ENCODE measurements around the gene SLC4A5.

DNA sequence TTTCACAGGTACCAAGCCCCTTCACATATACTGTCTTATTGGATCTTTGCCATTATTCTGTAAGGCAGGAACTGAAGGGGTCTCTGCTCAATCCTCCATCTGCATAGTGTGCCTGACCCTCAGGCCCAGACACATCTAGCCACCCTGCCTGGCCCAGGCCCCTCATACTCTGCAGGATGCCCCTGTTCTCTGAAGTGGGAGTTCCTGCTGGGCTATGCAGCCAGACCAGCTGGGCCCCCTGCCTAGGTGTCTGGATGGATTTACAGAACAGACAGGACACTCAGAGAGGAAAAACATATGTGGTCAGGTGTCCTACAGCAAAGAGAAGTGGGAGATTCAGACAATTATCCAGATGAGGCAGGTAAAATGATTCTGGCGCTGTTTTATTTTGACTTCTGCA, 42.0 kb downstream of the SLC4A5 start:
- TF ChIP-seq, protein P1, sequence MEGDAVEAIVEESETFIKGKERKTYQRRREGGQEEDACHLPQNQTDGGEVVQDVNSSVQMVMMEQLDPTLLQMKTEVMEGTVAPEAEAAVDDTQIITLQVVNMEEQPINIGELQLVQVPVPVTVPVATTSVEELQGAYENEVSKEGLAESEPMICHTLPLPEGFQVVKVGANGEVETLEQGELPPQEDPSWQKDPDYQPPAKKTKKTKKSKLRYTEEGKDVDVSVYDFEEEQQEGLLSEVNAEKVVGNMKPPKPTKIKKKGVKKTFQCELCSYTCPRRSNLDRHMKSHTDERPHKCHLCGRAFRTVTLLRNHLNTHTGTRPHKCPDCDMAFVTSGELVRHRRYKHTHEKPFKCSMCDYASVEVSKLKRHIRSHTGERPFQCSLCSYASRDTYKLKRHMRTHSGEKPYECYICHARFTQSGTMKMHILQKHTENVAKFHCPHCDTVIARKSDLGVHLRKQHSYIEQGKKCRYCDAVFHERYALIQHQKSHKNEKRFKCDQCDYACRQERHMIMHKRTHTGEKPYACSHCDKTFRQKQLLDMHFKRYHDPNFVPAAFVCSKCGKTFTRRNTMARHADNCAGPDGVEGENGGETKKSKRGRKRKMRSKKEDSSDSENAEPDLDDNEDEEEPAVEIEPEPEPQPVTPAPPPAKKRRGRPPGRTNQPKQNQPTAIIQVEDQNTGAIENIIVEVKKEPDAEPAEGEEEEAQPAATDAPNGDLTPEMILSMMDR (IDR thresholded peaks at IDR 0.05), result no peak
- TF ChIP-seq EP300 (IDR thresholded peaks at IDR 0.05), result no peak
